NCI-H2029 treated with DMSO at 0.1 percent for 48 hours (cell line): ENCODE data around the gene SLC17A8.

ENCODE experiments used
- DNase-seq: peaks from one replicate; lab custom pipeline; 2025; lab: John Stamatoyannopoulos, UW

The SLC17A8 gene

GRCh38 chr12:100371146-100371545 lies 14.3 kb downstream of the SLC17A8 start:
- no peak for DNase-seq

- no peak for DNase-seq
Measured at GRCh38 chr12:100372853-100373640, 16.2 kb downstream of the SLC17A8 start.

GRCh38 chr12:100375038-100375735 lies 18.3 kb downstream of the SLC17A8 start:
- peak; percentile 37 for DNase-seq

- DNase-seq: no peak
Measured at GRCh38 chr12:100376161-100376560, 19.3 kb downstream of the SLC17A8 start.

GRCh38 chr12:100381379-100381778 lies 24.5 kb downstream of the SLC17A8 start:
- DNase-seq: no peak

- DNase-seq: no peak
Measured at GRCh38 chr12:100382338-100382737, 25.5 kb downstream of the SLC17A8 start.

- DNase-seq: no peak
Measured at GRCh38 chr12:100383586-100384558, 27.0 kb downstream of the SLC17A8 start.

GRCh38 chr12:100384559-100384935 lies 27.7 kb downstream of the SLC17A8 start:
- no peak for DNase-seq

GRCh38 chr12:100388382-100388781 lies 31.5 kb downstream of the SLC17A8 start:
- DNase-seq: no peak

GRCh38 chr12:100391856-100392255 lies 35.0 kb downstream of the SLC17A8 start:
- DNase-seq: no peak

- no peak for DNase-seq
Measured at GRCh38 chr12:100393200-100393599, 36.3 kb downstream of the SLC17A8 start.

- DNase-seq: no peak
Measured at GRCh38 chr12:100395811-100396210, 38.9 kb downstream of the SLC17A8 start.

GRCh38 chr12:100398307-100398706 lies 41.4 kb downstream of the SLC17A8 start:
- DNase-seq: no peak

GRCh38 chr12:100399095-100399494 lies 42.2 kb downstream of the SLC17A8 start:
- DNase-seq: no peak

- no peak for DNase-seq
Measured at GRCh38 chr12:100401660-100402059, 44.8 kb downstream of the SLC17A8 start.

GRCh38 chr12:100402763-100403162 lies 45.9 kb downstream of the SLC17A8 start:
- no peak for DNase-seq

GRCh38 chr12:100403446-100403845 lies 46.6 kb downstream of the SLC17A8 start:
- no peak for DNase-seq

- DNase-seq: peak; percentile 4
Measured at GRCh38 chr12:100404769-100405407, 48.0 kb downstream of the SLC17A8 start.

GRCh38 chr12:100413001-100413400 lies 56.1 kb downstream of the SLC17A8 start:
- no peak for DNase-seq

- DNase-seq: no peak
Measured at GRCh38 chr12:100414739-100415138, 57.9 kb downstream of the SLC17A8 start.

- DNase-seq: no peak
Measured at GRCh38 chr12:100422646-100423045, 65.8 kb downstream of the SLC17A8 start.

- DNase-seq: no peak
Measured at GRCh38 chr12:100426145-100426544, 69.3 kb downstream of the SLC17A8 start.
